Fibroblast of skin of left quadriceps (primary cell): ENCODE data around the gene ADCY3.
"Not testable (repeated sequence)": the region's sequence is repeated elsewhere in the genome, so short reads cannot be mapped to it uniquely, and the experiment has no call there.

Experiments
- DNase-seq, 2 experiments: peaks; one replicate each; pipeline ENCODE4 v3.0.0-alpha.2; 2013; ENCODE audit warnings: low read depth in 2 of 2

The ADCY3 gene

GRCh38 chr2:24844023-24844685, 75.9 kb downstream of the ADCY3 start:
- no peak for DNase-seq

DNA sequence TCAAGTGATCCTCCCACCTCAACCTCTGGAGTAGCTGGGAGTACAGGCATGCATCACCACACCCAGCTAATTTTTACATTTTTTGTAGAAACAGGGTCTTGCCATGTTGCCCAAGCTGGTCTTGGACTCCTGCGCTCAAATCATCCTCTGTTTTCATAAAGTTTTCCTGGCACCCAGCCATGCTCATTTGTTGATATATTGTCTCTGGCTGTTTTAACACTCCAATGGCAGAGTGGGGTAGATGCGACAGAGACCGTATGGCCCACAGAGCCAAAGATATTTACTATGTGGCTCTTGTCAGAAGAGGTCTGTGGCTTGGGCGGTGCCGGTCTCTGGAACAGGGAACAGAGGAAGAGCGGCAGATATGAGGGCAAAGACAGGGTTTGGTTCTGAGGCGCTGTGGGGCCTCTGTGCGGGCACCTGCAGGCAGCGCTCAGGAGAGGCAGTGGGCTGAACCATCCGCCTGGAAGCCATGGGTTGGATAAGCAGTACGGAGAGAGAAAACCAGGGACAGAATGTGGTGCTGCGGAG, 76.6 kb downstream of the ADCY3 start:
- DNase-seq, result no peak

DNA sequence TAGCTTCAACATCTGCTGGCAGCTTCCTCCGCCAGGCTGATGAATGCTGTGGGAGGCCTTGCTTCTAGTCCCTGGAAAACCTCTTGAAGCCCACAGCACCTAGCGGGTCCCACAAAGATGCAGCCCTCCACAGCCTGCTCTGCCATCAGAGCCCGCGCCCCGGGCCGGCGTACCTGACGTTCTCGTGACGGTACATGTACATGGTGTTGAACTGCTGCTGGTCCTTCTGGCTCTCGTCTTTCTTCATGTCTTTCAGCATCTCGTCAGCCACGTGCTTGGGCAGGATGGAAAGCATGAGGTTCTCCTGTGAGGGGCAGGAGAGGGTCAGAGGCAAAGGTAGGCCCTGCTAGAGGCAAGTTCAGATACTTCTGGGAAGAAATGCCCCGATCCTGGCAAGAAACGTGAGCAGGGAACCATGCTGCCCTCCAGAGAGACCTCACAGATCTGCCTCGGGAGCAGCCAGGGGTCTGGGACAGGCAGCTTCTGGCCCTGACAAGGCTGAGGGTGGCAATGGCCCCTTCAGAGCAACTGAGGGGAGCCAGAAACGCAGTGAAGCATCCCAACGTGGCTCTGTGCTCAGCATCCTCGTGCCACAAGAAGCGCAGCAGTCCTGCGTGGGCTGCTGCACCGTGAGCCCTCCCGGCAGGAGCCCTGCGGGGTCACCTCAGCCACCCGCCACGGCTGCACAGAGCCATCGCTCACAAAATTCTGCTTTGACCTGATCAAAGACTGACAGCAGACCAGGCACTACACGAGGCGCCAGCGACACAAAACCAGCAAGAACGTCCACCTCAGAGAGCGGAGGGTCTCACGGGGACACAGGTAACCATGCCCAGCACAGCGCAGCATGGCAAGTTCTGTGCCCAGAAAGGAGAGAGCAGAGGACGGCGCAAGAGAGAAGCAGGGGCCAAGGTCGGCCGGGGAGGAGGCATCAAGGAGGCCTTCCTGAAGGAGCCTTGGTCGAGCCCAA, 77.7 kb downstream of the ADCY3 start:
- DNase-seq, result no peak

DNA sequence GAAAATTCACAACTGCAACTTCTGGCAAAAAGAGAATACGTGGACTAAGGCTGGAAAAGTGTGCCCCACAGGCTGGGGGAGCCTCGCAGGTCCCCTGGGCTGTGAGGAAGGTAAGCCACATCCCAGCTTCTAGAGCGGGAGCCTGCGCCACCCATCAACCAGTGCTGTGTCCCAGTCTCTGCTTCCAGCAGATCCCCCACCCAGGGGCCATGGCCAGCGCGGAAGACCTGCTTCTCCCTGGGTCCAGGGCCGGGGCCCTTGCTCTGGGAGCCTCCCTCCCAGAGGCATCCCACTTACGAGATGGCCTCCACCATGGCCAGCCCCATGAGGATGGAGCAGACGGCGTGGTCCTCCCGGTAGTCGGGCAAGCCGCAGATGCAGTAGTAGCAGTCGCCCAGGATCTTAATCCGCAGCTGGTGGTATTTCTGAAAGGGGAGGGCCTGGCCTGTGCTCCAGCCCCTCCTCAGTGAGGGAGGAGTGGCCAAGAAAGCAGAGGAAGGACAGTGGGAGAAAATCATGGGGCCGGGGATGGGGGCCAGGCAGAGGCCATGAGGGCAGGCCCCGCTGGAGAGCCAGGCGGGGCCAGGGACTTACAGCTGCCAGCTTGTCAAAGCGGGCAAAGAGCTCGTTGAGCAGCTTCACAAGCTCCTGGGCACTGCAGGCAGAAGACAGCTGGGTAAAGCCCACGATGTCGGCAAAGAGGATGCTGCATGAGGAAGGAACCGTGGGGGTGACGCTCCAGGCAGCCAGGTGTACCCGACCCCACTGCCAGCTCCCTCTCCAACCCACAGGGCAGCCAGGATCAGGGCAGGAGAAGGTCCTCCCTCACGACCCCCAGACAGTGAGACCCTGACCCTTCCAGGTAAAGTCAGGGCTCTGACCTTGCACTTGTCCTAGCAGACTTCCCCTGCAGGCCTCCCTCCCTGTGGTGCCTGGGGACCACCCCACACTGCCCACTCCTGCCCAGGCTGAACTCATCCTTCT, 78.8 kb downstream of the ADCY3 start:
- no peak for DNase-seq

DNA sequence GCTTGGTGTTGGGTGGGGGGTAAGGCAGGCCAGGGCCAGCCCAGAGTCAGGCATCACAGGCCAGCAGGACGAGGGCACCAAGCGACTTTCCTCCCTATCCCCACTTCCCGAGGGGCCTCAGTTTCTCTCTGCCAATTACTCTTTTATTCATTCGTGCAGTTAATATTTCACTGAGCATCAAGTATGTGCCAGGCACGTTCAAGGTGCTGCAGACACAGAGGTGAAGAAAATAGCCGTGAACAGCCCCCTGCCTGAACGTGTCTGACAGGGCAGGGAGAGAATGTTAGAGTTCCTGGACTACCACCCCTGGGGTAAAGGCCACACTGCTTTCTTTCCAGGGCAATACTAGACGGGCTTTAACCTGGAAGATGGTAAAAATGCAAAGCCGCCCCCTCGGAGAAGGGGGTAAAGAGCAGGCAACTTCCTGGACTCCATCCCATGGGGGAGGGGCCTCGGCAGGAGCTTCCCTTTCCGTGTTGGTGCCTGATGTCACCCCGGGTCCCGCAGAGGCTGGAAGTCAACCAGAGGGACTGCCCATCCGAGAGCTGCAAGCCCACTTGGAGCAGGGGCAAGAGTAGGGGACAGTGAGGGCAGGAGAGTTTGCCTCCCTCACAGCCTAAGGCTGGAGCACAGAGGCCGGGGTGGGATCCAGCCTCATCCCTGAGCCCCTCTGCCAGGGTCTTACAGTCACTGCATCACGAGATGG, 79.7 kb downstream of the ADCY3 start:
- DNase-seq, result no peak

DNA sequence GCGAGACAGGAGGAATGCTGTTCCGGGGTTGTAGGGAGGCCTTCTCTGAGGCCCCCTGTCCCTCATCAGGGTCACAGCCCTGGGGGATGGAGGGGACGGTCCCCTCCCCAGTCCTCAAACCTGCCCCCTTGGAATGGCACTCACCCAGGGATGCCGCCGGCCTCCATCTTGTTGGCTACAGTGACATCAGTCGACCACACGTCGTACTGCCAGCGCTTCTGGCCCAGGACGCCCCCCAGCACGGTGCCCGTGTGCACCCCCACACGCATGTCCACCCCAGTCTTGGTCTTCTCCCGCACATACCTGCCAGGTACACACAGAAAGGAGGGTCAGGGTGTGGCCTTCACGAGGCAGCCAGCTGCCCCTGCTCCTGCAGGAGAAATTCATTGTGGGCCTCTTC, 80.3 kb downstream of the ADCY3 start:
- DNase-seq, result no peak

GRCh38 chr2:24838541-24838940, 81.5 kb downstream of the ADCY3 start:
- DNase-seq, result no peak

DNA sequence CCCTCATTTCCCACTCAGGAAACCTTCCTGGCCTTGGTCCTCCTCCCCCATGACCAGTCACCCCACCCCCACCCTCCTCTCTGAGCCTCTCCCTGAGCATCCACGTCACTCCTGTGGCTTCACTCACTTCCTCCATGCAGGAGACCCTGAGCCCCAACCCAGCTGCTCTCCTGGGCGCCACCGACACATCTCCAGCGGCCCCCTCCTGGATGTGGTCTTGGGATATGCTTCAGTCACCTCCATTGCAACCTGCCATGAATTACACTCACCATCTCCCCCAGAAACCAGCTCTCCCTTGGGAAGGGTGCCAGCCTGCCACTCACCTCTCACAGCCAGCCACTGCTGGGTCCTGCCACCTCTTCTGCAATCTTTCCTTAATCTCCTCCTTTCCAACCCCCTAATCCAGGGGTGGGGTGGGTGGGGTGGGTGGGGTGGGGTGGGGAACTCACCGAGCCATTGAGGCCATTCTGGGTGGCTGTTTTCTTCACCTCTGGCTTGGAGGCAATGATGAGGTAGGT, 82.0 kb downstream of the ADCY3 start:
- DNase-seq, result no peak

GRCh38 chr2:24836706-24837105, 83.3 kb downstream of the ADCY3 start:
- no peak for DNase-seq

GRCh38 chr2:24836206-24836605, 83.8 kb downstream of the ADCY3 start:
- DNase-seq, result no peak

DNA sequence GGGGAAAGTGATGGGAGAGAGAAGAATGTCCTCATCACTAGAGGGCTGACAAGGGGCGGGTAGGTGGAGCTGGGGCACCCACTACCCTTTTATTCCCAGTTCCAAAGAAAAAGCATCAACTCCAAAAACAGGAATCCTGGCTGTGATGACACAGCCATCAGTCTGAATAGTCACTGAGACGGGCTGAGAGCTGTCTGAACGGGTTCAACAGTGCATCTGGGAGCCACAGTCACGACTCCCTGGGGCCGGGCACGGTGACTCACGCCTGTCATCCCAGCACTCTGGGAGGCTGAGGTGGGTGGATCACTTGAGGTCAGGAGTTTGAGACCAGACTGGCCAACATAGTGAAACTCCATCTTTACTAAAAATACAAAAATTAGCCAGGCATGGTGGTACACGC, 84.6 kb downstream of the ADCY3 start:
- DNase-seq, result not testable (repeated sequence)

- no peak for DNase-seq
Measured at GRCh38 chr2:24834733-24835395, 85.2 kb downstream of the ADCY3 start.

DNA sequence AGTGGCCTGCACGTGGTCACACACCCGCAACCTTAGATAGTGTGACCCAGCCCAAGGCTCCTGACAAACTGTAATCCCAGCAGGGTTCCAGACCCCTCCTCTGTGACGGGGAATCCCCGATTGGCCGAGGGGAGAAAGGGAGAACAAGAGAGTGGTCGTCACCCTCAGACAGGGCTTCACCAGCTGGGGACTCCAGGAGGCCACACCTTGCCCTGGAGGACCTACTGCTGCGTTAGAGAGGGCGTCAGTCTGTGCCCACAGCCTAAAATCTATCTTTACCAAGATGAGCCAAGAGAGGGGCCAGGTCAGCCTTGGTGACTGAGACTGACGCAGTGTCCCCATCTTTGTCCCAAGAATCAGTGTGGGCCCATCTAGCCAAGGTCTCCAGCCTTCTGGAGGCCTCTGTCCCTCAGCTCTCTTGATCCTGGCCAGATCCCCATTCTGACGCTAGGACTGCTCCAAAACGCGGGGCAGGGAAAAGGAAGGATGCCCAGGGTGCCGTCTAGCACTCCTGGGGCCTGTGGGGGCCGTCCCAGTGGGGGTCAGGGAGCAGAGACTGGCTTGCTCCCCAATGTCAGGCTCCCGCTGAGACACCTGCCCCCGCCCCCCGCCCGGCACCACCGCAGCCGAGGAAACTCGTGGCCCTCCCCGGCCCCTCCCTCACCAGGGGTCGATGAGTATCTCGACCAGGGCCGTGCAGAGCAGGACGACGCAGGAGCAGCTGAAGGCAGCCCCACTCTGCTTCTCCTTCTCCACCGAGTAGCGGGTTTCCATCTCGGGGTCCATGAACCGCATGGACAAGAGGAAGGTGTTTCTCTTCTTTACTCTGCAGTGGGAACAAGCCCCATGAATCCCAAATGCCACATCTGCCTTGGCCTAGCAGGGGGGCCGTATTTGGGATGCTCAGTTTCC, 86.0 kb downstream of the ADCY3 start:
- no peak for DNase-seq

DNA sequence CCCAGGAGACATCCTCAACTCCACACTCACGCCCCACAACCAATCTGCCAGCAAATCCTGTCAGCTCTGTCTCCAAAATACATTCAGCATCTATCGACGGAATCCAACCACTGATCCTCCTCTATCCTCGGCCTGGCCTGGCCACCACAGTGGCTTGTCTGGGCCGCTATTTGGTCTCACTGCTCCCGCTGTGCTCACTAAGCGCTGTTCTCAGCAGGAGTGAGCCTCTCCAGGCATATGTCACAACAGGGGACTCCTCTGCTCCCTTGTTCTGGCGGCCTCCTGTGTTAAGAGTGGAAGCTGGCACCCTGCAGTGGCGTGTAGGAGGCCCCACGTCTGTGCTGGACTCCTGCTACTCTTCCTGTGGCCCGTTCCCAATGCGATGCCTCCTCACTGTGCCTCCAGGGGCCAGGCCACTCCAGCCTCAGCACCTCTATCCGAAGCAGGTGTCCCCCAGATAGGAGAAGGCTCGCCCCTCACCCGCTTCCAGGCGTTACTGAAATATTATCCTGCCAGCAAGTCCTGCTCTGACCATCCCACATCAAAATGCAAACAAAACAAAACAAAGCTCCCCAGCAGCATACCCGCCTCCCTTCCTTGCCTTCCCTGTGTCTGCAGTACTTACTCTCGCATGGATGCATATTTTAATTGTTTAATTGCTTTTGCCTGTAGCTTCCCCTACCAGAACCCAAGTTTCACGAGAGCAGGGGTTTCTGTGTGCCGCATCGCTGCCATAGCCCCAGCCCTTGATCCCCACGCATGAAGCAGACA, 86.9 kb downstream of the ADCY3 start:
- DNase-seq, result no peak

DNA sequence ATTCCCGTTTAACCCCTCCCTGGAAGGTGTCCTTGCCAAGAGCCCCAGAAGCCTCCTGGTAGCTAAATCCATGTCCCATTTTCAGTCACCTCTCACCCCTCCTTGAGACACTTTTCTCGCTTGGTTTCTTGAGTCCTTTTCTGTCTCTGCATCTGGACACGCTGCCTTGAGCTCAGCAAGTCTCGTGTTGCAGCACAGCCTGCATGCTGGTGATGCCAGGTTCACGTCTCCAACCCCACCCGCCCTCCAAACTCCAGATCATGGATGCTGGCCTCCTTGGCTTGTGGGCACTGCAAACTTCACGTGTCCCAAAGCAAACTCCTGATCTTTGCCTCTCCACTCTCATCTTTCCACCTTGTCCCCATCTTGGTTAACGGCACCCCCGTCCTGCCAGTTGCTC, 87.5 kb downstream of the ADCY3 start:
- no peak for DNase-seq

DNA sequence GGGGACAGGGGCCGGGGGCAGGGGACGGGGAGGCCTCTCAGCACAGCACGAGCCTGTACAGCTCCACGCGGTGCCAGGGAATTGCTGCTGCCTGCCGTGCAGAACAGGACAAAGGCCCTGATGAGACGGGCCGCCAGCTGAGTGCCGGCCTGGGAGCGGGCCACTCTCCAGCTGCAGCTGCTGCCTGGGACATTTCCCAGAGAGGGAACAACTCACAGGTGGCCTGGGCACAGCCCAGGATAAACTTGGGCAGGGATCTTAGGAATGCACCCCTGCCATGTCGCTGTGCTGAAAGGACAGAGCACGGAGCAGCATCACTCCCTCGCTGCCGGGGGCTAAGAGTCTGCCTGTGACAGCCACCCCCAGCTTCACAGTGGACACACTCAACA, 88.0 kb downstream of the ADCY3 start:
- no peak for DNase-seq

DNA sequence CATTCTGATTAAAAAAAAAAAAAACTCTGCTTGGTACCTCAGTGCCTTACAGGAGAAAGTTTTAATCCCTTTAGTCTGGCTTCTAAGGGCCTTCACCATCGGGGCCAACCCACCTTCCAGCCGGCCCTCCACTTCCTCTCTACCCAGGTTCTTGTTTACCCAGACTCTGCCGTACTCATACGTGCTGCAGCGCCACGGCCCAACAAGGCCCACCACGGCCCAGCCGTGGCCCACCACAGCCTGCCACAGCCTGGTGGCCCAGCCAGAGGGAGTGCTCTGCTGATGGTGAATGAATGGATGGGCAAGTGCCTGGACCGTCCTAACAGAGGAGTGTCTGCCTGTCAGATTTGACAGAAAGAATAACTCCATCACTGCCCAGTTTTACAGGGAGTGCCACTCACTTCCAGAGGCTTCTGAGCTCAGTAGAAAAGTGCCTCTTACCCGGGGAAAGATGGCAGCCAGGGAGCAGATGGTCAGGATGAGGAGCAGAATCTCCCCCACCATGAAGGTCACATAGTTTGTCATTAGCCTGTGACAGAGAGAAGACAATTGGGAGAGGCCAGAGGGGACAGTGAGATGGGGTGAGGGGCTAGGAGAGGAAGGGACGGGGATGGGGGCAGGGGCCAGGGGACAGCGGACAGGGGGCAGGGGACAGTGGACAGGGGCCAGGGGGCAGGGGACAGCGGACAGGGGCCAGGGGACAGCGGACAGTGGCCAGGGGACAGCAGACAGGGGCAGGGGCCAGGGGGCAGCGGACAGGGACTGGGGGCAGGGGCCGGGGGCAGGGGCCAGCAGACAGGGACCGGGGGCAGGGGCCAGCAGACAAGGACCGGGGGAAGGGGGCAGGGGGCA, 88.6 kb downstream of the ADCY3 start:
- no peak for DNase-seq
